ENCODE results near the gene PNPLA3.

PNPLA3 gene

GRCh38 chr22:43956805-43957463, 33.3 kb downstream of the PNPLA3 start:
- no peak for DNase-seq (ENCODE audit: low read depth in 2 of 3, low spot score in 2 of 3)

- DNase-seq (ENCODE audit: low read depth in 2 of 3, low spot score in 2 of 3) = no peak
Measured at GRCh38 chr22:43957871-43958270, 34.3 kb downstream of the PNPLA3 start.

GRCh38 chr22:43964314-43964857, 40.8 kb downstream of the PNPLA3 start:
- DNase-seq (ENCODE audit: low read depth in 2 of 3, low spot score in 2 of 3) = no peak

- no peak for DNase-seq (ENCODE audit: low read depth in 2 of 3, low spot score in 2 of 3)
Measured at GRCh38 chr22:43967069-43967468, 43.5 kb downstream of the PNPLA3 start.

- DNase-seq (ENCODE audit: low read depth in 2 of 3, low spot score in 2 of 3) = no peak
Measured at GRCh38 chr22:43968614-43969013, 45.0 kb downstream of the PNPLA3 start.

- no peak for DNase-seq (ENCODE audit: low read depth in 2 of 3, low spot score in 2 of 3)
Measured at GRCh38 chr22:43969021-43969878, 45.6 kb downstream of the PNPLA3 start.

GRCh38 chr22:43969989-43970755, 46.6 kb downstream of the PNPLA3 start:
- no peak for DNase-seq (ENCODE audit: low read depth in 2 of 3, low spot score in 2 of 3)

GRCh38 chr22:43971112-43971511, 47.5 kb downstream of the PNPLA3 start:
- DNase-seq (ENCODE audit: low read depth in 2 of 3, low spot score in 2 of 3) = no peak

- DNase-seq (ENCODE audit: low read depth in 2 of 3, low spot score in 2 of 3) = no peak
Measured at GRCh38 chr22:43972931-43973462, 49.4 kb downstream of the PNPLA3 start.

GRCh38 chr22:43974028-43974545, 50.5 kb downstream of the PNPLA3 start:
- no peak for DNase-seq (ENCODE audit: low read depth in 2 of 3, low spot score in 2 of 3)

- DNase-seq (ENCODE audit: low read depth in 2 of 3, low spot score in 2 of 3) = no peak
Measured at GRCh38 chr22:43975041-43975440, 51.4 kb downstream of the PNPLA3 start.

- DNase-seq (ENCODE audit: low read depth in 2 of 3, low spot score in 2 of 3) = no peak
Measured at GRCh38 chr22:43976861-43977795, 53.5 kb downstream of the PNPLA3 start.

- DNase-seq (ENCODE audit: low read depth in 2 of 3, low spot score in 2 of 3) = no peak
Measured at GRCh38 chr22:43978558-43978957, 55.0 kb downstream of the PNPLA3 start.

- no peak for DNase-seq (ENCODE audit: low read depth in 2 of 3, low spot score in 2 of 3)
Measured at GRCh38 chr22:43980579-43980978, 57.0 kb downstream of the PNPLA3 start.

GRCh38 chr22:43980996-43981395, 57.4 kb downstream of the PNPLA3 start:
- no peak for DNase-seq (ENCODE audit: low read depth in 2 of 3, low spot score in 2 of 3)

- no peak for DNase-seq (ENCODE audit: low read depth in 2 of 3, low spot score in 2 of 3)
Measured at GRCh38 chr22:43983808-43984207, 60.2 kb downstream of the PNPLA3 start.

- DNase-seq (ENCODE audit: low read depth in 2 of 3, low spot score in 2 of 3) = no peak
Measured at GRCh38 chr22:43985532-43985931, 61.9 kb downstream of the PNPLA3 start.

- no peak for DNase-seq (ENCODE audit: low read depth in 2 of 3, low spot score in 2 of 3)
Measured at GRCh38 chr22:43988116-43988820, 64.7 kb downstream of the PNPLA3 start.

- no peak for DNase-seq (ENCODE audit: low read depth in 2 of 3, low spot score in 2 of 3)
Measured at GRCh38 chr22:43988960-43989359, 65.4 kb downstream of the PNPLA3 start.

All from activated CD8-positive, alpha-beta memory T cell treated with anti-CD3 and anti-CD28 coated beads for 48 hours (primary cell).